Psoas muscle (tissue), 8 donors: Measurements from ENCODE around the gene MEIS1. TPM values are rescaled to one million over a fixed set of nuclear protein-coding genes. Genes with fewer than 3 reads are reported as not detected.

Experiments used
- ATAC-seq, 4 donors: fragments of 200-7000 bp; cut with Tn5 transposase; one replicate each; pipeline ENCODE4 v1.9.1; 2020; ENCODE audit warnings: moderate library complexity in 3 of 4, mild to moderate bottlenecking in 2 of 4
- DNase-seq, 2 donors: peaks; one replicate each; pipeline ENCODE4 v3.0.0-alpha.2; 2020
- H3K27ac ChIP-seq: fragments of 200-600 bp; one replicate; pipeline ENCODE4 v1.8.0; 2022
- H3K27me3 ChIP-seq, 3 donors: fragments of 200-600 bp in 1 of 3; one replicate each; pipeline versions ENCODE4 v1.6.1 to v1.8.0; 2013 to 2022; ENCODE audit warnings: low read length in 2 of 3, mild to moderate bottlenecking in 2 of 3, moderate library complexity in 1 of 3; ENCODE audit not compliant: insufficient read depth in 3 of 3
- H3K36me3 ChIP-seq, 2 donors: fragments of 200-600 bp in 1 of 2; one replicate each; pipeline versions ENCODE4 v1.6.1 to v1.8.0; 2013 to 2022; ENCODE audit warnings: low read depth in 1 of 2, mild to moderate bottlenecking in 1 of 2, moderate library complexity in 1 of 2; ENCODE audit not compliant: insufficient read depth in 1 of 2
- H3K4me1 ChIP-seq: fragments of 200-600 bp; one replicate; pipeline ENCODE4 v1.8.0; 2022
- H3K4me3 ChIP-seq: fragments of 200-600 bp; one replicate; pipeline ENCODE4 v1.8.0; 2022; ENCODE audit warnings: mild to moderate bottlenecking
- H3K9me3 ChIP-seq: fragments of 200-600 bp; one replicate; pipeline ENCODE4 v1.8.0; 2022
- WGBS, 3 donors: extraction: QIAGEN DNeasy Blood & Tissue Kit; methylation state at CpG; one replicate each; pipeline versions ENCODE4 v1.1.6 to v1.1.7; 2013; 5-methylcytosine and 5-hydroxymethylcytosine counted together
- intact Hi-C, 2 donors: fragments of 100-400 bp; cut with DNase I; formaldehyde crosslinking; loops; one replicate each; pipeline versions ENCODE4 v1.11.0 to v1.14.2; 2022
- polyA plus RNA-seq, 3 donors: library from polyadenylated mRNA; stranded (reverse); fragments of 200-250 nt; gene quantifications; one replicate each; pipeline ENCODE4 v1.2.3, GENCODE V29; 2013
- total RNA-seq, 4 donors: library from RNA; stranded (reverse); fragmentation: NEBNext Ultra II Directional in 2 of 4; extraction: Animal tissue kit (Norgen Biotek cat#: 25700) in 2 of 4; gene quantifications; one replicate each; pipeline versions ENCODE4 v1.2.1 to v1.2.4, GENCODE V29; 2021 to 2023
- TF ChIP-seq, protein P1 (sequence below): fragments of 200-600 bp; IDR thresholded peaks from one replicate; pipeline ENCODE4 v1.8.0; 2022; ENCODE audit warnings: antibody characterized with exemption
- donor health status: healthy with polysubstance abuse.
- donor health status: DM: no; HTN: no; CAD: no; lungs with moderate emphysema.
- donor health status: Bipolar disorder and iron deficiency.
- donor health status: healthy.
- donor health status: DM: yes; HTN: yes; CAD: no.
- donor health status: DM: no; HTN: no; CAD: no.
- donor health status: DM: no; HTN: no; CAD: no.
- donor health status: DM: yes; HTN: yes; CAD: no.

The MEIS1 gene
- total and polyA plus RNA-seq, 7 donors: 0.77 to 6.8 (median 2.1) TPM

DNA sequence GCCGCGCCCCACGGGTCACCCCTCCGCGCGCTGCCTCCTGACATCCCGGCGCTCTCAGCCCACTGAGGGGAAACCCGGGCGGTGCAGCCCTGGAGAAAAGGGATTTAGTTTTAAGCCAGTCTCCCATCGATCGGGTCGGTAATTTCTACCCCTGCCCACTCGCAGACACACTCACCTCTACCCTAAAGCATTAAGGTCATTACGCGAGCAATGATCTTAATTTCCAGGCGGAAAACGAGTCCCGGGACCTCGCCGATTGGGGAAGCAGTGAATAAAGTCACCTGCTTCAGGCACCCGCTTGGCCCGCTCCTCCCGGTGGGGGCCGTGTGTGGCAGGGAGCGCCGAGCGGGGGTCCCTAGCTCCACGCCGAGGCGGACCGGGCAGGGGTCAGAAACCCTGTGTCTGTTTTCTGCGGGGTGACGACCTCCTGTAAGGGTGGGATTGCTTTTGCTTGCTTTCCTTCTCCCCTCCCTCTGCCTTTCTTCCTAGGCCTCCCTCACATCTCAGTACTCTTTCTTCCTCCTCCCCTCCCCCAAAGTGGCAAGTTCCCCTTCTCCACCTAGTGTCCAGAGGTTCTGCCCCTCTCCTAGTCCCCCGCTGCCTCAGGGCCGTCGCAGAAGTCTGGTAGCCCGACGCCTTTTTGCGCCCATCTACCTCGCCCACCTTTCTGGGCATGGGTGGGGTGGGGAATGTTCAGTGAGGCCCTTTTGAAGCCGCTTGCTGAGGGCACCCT lies 142.6 kb downstream of the MEIS1 start:
- ATAC-seq (peak in 3 of 4 donors; percentile 9 to 50 (median 21)), DNase-seq (peak; percentile 19 to 52)
- WGBS, 3 donors: 39 to 49% (median 47%) methylated on average over 42 of the region's 42 CpGs
- H3K4me3 ChIP-seq: peak overlapping the region; percentile 66
- peaks cover 0 to 85% (median 41%) of the 10 kb centered on the region in 3 donors for H3K27me3 ChIP-seq
- H3K36me3 ChIP-seq: no peaks in the 10 kb centered on the region
- intact Hi-C loops: loop anchor here (5.0 to 10.0 kb wide), 5 partner anchors 140 to 1267 kb away; partner anchors contain the start of gene MEIS1 (in 1 of the 2)
- no peaks in the 10 kb centered on the region for H3K9me3 ChIP-seq
- no peak overlapping the region for H3K27ac ChIP-seq
- peaks cover 20% of the 10 kb centered on the region for H3K4me1 ChIP-seq
- TF ChIP-seq, protein P1, sequence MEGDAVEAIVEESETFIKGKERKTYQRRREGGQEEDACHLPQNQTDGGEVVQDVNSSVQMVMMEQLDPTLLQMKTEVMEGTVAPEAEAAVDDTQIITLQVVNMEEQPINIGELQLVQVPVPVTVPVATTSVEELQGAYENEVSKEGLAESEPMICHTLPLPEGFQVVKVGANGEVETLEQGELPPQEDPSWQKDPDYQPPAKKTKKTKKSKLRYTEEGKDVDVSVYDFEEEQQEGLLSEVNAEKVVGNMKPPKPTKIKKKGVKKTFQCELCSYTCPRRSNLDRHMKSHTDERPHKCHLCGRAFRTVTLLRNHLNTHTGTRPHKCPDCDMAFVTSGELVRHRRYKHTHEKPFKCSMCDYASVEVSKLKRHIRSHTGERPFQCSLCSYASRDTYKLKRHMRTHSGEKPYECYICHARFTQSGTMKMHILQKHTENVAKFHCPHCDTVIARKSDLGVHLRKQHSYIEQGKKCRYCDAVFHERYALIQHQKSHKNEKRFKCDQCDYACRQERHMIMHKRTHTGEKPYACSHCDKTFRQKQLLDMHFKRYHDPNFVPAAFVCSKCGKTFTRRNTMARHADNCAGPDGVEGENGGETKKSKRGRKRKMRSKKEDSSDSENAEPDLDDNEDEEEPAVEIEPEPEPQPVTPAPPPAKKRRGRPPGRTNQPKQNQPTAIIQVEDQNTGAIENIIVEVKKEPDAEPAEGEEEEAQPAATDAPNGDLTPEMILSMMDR: no peak

DNA sequence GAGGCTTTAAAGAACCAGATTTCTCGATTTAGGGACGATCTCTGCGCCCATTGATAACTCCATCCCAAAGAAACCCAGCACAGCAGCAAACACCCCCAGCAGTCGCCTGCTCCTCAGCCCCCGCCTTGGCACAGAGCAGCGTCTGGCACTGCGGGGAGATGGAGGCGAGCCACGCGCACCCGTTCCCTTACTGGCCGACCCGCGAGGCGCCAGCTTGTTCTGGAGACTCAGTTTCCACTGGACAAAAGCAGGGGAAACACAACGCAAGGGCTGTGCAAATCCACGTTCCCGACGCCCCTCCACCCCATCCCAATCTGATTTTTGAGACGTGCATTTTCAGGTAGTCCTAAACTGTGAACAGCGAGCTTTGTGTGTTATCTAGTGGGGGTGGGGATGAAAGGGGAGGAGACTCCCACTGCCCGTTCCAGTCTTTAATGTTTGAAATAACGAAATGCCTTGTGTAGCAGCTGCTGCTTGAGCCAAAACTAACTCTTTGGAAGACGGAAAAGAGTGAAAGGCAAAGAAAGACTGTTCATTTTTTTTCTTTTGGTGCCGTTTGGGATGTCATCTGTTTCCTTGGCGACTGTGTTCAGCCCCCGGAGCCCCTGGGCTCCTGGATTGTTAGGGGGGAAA lies 143.2 kb downstream of the MEIS1 start:
- peaks cover 20% of the 10 kb centered on the region for H3K4me1 ChIP-seq
- peaks cover 5 to 86% (median 46%) of the 10 kb centered on the region in 3 donors for H3K27me3 ChIP-seq
- no peaks in the 10 kb centered on the region for H3K9me3 ChIP-seq
- 23 to 28% (median 27%) methylated on average over 27 of the region's 27 CpGs for WGBS, 3 donors
- intact Hi-C loops: loop anchor here (5.0 to 10.0 kb wide), 5 partner anchors 141 to 1267 kb away; partner anchors contain the start of gene MEIS1 (in 1 of the 2)
- DNase-seq: peak; percentile 29 to 39
- no peak overlapping the region for H3K4me3 ChIP-seq
- no peak for ATAC-seq
- H3K36me3 ChIP-seq: no peaks in the 10 kb centered on the region
- no peak overlapping the region for H3K27ac ChIP-seq
- TF ChIP-seq, protein P1: no peak

DNA sequence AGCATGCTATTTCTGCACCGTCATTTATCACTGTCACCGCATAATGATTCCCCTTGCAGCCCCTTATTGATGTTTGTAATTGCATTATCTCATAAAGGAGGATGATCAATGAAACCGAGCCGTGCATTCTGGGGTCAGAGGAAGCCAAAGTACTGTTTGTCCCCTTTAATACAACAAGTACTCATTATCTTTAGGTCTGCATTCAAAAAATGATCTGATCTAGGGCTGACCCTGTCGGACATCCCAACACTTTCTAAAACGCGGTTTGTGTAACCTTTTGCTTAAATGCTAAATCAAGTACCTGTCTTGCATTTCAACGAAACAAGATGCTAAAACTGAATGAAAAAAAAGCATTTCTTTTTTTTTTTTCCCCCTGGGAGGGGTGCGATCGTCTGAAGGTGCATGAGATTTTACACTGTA lies 143.8 kb downstream of the MEIS1 start:
- ATAC-seq (no peak), DNase-seq (no peak)
- intact Hi-C loops: loop anchor here (5.0 to 10.0 kb wide), 5 partner anchors 141 to 1266 kb away; partner anchors contain the start of gene MEIS1 (in 1 of the 2)
- Histone ChIP-seq H3K27me3 (peaks cover 5 to 87% (median 50%) of the 10 kb centered on the region in 3 donors), H3K4me3 (no peak overlapping the region), H3K9me3 (no peaks in the 10 kb centered on the region), H3K36me3 (no peaks in the 10 kb centered on the region), H3K4me1 (peaks cover 20% of the 10 kb centered on the region), H3K27ac (no peak overlapping the region)
- TF ChIP-seq, protein P1: no peak
- WGBS, 3 donors: 32 to 43% (median 35%) methylated on average over 10 of the region's 10 CpGs

DNA sequence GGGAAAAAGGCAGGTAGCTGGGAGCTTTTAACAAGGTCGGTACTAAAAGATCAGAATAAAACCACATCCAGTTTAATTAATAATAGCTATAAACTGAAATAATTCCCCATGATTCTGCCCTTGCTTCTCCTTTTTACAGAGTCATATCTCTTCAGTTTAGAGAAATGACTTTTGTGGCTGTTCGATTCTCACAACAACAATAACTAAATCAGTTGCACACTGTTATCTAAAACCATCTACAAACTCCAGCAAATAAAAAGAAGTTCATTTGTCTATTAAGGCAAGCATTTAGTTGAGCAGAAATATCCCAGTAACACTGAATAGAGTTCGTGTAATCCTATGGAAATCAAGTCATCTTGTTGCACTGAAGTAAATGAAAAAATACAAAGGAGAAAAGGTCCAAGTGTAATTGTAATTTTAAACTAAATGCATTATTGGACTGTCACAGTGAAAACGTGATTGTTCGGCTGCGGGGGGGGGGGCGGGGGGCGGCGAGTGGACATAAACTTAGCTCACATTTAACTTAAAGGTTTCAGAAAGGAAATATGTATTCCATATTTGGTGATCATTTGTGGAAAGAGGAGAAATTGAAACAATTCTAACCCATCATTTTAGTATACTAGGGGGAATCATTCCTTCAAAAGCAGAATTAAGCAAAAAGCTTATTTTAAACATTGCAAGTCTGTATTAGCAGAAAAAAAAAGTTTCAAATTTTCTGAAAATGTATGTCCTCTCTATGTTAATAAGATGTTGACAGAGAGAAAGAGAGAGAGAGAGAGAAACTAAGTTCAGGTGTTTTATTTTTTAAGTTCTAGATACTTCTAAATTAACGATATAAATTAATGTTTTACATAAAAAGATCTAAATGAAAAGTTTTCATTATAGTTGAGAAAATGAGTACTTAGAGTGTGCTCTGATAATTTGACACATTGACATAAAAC lies 144.5 kb downstream of the MEIS1 start:
- Histone ChIP-seq H3K27me3 (peaks cover 5 to 89% (median 46%) of the 10 kb centered on the region in 3 donors), H3K27ac (no peak overlapping the region), H3K4me1 (peaks cover 20% of the 10 kb centered on the region), H3K4me3 (no peak overlapping the region), H3K36me3 (no peaks in the 10 kb centered on the region), H3K9me3 (no peaks in the 10 kb centered on the region)
- intact Hi-C loops: loop anchor here (5.0 to 10.0 kb wide), 5 partner anchors 142 to 1265 kb away; partner anchors contain the start of gene MEIS1 (in 1 of the 2)
- TF ChIP-seq, protein P1: no peak
- no peak for ATAC-seq
- DNase-seq: no peak
- WGBS, 3 donors: 34 to 40% (median 36%) methylated on average over 10 of the region's 10 CpGs
